HepG2 (cell line): ENCODE data around the gene PPME1. TPM values are rescaled to one million over a fixed set of nuclear protein-coding genes. Genes with fewer than 3 reads are reported as not detected.
A peak's percentile ranks its signal among the peaks of the same experiment; 100 is the strongest.

Experiments
- CSRNP2 ChIP-seq: sonication (generic); formaldehyde crosslinking; conservative IDR thresholded peaks from 2 replicates; pipeline ENCODE4 v1.8.0; 2022; ENCODE audit warnings: low read depth, missing genetic modification reagents
- GTF3A ChIP-seq: sonication (generic); formaldehyde crosslinking; conservative IDR thresholded peaks from 2 replicates; pipeline ENCODE4 v1.4.0; 2020; ENCODE audit warnings: mild to moderate bottlenecking, missing genetic modification reagents
- RFX3 ChIP-seq: IDR thresholded peaks from 2 replicates; pipeline ENCODE4 v1.6.1; 2016; ENCODE audit warnings: missing biosample characterization, missing genetic modification reagents
- ZNF570 ChIP-seq: sonication (generic); formaldehyde crosslinking; IDR thresholded peaks from 2 replicates; pipeline ENCODE4 v1.4.0; 2020; ENCODE audit warnings: mild to moderate bottlenecking, missing genetic modification reagents, borderline replicate concordance
- ZNF850 ChIP-seq: sonication (generic); formaldehyde crosslinking; conservative IDR thresholded peaks from 2 replicates; pipeline ENCODE4 v1.9.0; 2021; ENCODE audit warnings: mild to moderate bottlenecking, missing genetic modification reagents
- polyA plus RNA-seq, 8 experiments: library from polyadenylated mRNA; depleted of rRNA in 3 of 8; stranded (reverse) in 7 of 8; unstranded in 1 of 8; fragments of >200 nt; fragmentation: Illumina TruSeq in 4 of 8; extraction: Trizol in 4 of 8; gene quantifications; 2 replicates each; pipeline versions ENCODE4 v1.2.1 to v1.2.3, GENCODE V29; 2011 to 2016; ENCODE audit warnings: low read depth in 4 of 8, missing spikeins in 1 of 8, mixed read lengths in 1 of 8; ENCODE audit not compliant: insufficient read depth in 1 of 8
- total RNA-seq, 5 experiments: library from RNA; depleted of rRNA; stranded (reverse); fragments of >200 nt; fragmentation: Illumina TruSeq; extraction: Trizol; gene quantifications; 2 replicates each; pipeline ENCODE4 v1.2.3, GENCODE V29; 2016; ENCODE audit warnings: low read depth in 1 of 5
- TF ChIP-seq, protein P1 (sequence below): sonication (generic); formaldehyde crosslinking; conservative IDR thresholded peaks from 2 replicates; pipeline ENCODE4 v1.4.0; 2020; ENCODE audit warnings: mild to moderate bottlenecking, missing genetic modification reagents, moderate library complexity
- TF ChIP-seq, protein P2 (sequence below): sonication (generic); formaldehyde crosslinking; IDR thresholded peaks from 2 replicates; pipeline ENCODE4 v1.4.0; 2020; ENCODE audit warnings: missing genetic modification reagents
- TF ChIP-seq, protein P3 (sequence below): sonication (generic); formaldehyde crosslinking; IDR thresholded peaks from 2 replicates; pipeline ENCODE4 v1.4.0; 2020; ENCODE audit warnings: missing genetic modification reagents
- TF ChIP-seq, protein P4 (sequence below): sonication (generic); formaldehyde crosslinking; IDR thresholded peaks from 2 replicates; pipeline ENCODE4 v1.4.0; 2020; ENCODE audit warnings: mild to moderate bottlenecking, missing genetic modification reagents

PPME1 gene
- total and polyA plus RNA-seq, 2 of the 13 experiments (the other 11 are each of a cell fraction or from before 2014, with no cell fraction given), result 31.3 to 56.0 TPM

GRCh38 chr11:74170694-74171629 lies at the start of gene PPME1, which contains the start of gene C2CD3 (continued):
- TF ChIP-seq, protein P1, sequence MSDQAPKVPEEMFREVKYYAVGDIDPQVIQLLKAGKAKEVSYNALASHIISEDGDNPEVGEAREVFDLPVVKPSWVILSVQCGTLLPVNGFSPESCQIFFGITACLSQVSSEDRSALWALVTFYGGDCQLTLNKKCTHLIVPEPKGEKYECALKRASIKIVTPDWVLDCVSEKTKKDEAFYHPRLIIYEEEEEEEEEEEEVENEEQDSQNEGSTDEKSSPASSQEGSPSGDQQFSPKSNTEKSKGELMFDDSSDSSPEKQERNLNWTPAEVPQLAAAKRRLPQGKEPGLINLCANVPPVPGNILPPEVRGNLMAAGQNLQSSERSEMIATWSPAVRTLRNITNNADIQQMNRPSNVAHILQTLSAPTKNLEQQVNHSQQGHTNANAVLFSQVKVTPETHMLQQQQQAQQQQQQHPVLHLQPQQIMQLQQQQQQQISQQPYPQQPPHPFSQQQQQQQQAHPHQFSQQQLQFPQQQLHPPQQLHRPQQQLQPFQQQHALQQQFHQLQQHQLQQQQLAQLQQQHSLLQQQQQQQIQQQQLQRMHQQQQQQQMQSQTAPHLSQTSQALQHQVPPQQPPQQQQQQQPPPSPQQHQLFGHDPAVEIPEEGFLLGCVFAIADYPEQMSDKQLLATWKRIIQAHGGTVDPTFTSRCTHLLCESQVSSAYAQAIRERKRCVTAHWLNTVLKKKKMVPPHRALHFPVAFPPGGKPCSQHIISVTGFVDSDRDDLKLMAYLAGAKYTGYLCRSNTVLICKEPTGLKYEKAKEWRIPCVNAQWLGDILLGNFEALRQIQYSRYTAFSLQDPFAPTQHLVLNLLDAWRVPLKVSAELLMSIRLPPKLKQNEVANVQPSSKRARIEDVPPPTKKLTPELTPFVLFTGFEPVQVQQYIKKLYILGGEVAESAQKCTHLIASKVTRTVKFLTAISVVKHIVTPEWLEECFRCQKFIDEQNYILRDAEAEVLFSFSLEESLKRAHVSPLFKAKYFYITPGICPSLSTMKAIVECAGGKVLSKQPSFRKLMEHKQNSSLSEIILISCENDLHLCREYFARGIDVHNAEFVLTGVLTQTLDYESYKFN (CRISPR knock-in tag), result peak; percentile 64
- TF ChIP-seq ZNF570 (CRISPR knock-in tag), result no peak
- TF ChIP-seq, protein P2, sequence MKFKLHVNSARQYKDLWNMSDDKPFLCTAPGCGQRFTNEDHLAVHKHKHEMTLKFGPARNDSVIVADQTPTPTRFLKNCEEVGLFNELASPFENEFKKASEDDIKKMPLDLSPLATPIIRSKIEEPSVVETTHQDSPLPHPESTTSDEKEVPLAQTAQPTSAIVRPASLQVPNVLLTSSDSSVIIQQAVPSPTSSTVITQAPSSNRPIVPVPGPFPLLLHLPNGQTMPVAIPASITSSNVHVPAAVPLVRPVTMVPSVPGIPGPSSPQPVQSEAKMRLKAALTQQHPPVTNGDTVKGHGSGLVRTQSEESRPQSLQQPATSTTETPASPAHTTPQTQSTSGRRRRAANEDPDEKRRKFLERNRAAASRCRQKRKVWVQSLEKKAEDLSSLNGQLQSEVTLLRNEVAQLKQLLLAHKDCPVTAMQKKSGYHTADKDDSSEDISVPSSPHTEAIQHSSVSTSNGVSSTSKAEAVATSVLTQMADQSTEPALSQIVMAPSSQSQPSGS (CRISPR knock-in tag), result peak; percentile 35; the same call in 1 of the 2 replicates
- TF ChIP-seq, protein P3, sequence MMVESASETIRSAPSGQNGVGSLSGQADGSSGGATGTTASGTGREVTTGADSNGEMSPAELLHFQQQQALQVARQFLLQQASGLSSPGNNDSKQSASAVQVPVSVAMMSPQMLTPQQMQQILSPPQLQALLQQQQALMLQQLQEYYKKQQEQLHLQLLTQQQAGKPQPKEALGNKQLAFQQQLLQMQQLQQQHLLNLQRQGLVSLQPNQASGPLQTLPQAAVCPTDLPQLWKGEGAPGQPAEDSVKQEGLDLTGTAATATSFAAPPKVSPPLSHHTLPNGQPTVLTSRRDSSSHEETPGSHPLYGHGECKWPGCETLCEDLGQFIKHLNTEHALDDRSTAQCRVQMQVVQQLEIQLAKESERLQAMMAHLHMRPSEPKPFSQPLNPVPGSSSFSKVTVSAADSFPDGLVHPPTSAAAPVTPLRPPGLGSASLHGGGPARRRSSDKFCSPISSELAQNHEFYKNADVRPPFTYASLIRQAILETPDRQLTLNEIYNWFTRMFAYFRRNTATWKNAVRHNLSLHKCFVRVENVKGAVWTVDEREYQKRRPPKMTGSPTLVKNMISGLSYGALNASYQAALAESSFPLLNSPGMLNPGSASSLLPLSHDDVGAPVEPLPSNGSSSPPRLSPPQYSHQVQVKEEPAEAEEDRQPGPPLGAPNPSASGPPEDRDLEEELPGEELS (CRISPR knock-in tag), result peak; percentile 40; the same call in 1 of the 2 replicates
- TF ChIP-seq RFX3 (CRISPR knock-in tag), result peak; percentile 64
- 0 out of 2 replicates have a peak, but pooled peaks have one; percentile 77 for TF ChIP-seq ZNF850 (CRISPR knock-in tag)
- TF ChIP-seq CSRNP2, result no peak
- TF ChIP-seq GTF3A (CRISPR knock-in tag), result peak; percentile 67; the same call in 1 of the 2 replicates
- TF ChIP-seq, protein P4, sequence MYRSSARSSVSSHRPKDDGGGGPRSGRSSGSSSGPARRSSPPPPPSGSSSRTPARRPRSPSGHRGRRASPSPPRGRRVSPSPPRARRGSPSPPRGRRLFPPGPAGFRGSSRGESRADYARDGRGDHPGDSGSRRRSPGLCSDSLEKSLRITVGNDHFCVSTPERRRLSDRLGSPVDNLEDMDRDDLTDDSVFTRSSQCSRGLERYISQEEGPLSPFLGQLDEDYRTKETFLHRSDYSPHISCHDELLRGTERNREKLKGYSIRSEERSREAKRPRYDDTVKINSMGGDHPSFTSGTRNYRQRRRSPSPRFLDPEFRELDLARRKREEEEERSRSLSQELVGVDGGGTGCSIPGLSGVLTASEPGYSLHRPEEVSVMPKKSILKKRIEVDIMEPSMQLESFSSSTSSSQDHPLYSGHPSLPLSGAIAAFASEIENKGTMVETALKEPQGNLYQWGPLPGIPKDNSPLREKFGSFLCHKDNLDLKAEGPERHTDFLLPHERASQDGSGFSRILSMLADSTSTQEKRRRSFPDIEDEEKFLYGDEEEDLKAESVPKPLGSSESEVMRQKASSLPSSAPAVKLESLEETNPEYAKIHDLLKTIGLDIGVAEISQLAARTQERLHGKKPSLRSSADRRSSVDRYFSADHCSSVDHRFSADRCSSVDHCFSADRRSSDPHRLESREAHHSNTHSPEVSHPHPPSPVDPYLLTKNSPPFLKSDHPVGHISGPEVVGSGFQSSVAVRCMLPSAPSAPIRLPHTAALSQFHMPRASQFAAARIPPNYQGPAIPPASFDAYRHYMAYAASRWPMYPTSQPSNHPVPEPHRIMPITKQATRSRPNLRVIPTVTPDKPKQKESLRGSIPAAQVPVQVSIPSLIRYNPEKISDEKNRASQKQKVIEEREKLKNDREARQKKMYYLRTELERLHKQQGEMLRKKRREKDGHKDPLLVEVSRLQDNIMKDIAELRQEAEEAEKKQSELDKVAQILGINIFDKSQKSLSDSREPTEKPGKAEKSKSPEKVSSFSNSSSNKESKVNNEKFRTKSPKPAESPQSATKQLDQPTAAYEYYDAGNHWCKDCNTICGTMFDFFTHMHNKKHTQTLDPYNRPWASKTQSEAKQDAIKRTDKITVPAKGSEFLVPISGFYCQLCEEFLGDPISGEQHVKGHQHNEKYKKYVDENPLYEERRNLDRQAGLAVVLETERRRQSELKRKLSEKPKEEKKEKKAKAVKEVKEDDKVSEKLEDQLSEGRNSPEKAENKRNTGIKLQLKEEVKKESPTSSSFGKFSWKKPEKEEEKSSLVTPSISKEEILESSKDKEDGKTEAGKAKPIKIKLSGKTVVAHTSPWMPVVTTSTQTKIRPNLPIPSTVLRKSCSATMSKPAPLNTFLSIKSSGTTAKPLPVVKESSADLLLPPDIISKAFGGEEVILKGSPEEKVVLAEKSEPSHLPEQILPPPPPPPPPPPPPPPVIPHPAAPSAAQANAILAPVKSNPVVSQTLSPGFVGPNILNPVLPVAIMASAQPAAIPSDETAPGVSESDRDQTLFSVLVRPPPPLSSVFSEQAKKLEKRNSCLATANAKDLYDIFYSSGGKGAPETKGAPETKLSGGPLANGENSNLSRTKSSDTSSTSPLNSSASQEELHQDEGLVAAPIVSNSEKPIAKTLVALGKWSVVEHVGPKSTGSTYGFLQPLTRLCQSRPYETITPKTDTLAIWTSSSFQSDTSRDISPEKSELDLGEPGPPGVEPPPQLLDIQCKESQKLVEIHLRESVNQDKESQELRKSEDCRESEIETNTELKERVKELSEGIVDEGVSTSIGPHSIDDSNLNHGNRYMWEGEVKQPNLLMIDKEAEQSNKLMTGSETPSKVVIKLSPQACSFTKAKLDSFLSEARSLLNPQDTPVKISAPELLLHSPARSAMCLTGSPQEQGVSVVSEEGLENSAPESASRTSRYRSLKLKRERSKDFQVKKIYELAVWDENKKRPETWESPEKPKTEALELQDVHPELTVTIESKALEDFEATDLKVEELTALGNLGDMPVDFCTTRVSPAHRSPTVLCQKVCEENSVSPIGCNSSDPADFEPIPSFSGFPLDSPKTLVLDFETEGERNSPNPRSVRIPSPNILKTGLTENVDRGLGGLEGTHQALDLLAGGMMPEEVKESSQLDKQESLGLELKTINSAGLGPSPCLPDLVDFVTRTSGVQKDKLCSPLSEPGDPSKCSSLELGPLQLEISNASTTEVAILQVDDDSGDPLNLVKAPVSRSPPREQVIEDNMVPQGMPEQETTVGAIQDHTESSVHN (CRISPR knock-in tag), result peak; percentile 79; the same call in 1 of the 2 replicates
